Measurements from ENCODE around the gene MR1.
"Not testable (repeated sequence)": the region's sequence is repeated elsewhere in the genome, so short reads cannot be mapped to it uniquely, and the experiment has no call there.

MR1 gene

GRCh38 chr1:181032535-181032934 lies 1.2 kb upstream of the MR1 start:
- no peak for DNase-seq (ENCODE audit: low read depth)

DNA sequence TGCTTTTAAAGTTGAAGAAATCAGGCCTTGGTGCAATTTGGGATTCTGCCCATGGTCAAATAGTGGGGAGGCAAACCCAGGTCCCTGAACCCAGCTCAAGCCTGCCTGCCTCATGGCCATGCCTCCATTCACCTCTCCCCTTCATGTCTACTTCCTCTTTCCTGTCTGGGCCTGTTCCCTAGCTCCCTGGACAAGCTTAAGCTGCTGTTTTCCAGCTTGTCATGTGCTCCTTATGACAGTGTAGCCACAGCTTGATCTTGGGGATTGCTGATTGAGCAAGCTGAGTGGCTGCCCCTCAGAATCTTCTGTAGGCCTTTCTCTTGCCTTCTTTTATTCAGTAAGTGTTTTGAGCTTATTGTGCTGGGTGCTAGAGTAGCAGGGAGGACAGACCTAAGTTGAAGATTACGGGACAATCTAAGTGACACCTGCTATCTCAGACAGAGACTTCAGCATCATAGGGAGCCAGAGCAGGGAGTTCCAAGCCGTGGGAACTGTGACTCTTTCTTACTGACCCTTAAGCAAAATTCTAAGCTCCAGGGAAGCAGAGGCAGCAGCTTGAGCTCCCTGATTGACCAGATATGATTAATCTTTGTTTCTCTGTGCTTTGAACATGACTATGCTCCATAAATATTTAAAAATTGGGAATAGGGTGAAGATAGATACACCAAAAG lies 520 bp upstream of the MR1 start:
- DNase-seq (ENCODE audit: low read depth), result no peak

DNA sequence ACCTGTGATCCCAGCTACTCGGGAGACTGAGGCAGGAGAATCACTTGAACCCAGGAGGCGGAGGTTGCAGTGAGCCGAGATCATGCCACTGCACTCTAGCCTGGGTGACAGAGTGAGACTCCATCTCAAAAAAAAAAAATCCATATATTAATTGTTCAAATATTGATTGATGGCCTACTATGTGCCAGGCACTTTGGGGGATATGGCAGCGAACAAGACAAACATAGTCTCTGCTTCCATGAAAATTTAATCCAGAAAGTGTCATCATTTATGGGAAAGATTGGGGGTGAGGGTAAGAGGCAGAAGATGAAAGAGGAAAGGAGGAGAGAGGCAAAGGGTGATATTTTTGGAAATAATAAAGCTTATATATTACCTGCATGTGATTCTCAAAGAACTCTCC lies 1.4 kb downstream of the MR1 start:
- not testable (repeated sequence) for DNase-seq (ENCODE audit: low read depth)

DNA sequence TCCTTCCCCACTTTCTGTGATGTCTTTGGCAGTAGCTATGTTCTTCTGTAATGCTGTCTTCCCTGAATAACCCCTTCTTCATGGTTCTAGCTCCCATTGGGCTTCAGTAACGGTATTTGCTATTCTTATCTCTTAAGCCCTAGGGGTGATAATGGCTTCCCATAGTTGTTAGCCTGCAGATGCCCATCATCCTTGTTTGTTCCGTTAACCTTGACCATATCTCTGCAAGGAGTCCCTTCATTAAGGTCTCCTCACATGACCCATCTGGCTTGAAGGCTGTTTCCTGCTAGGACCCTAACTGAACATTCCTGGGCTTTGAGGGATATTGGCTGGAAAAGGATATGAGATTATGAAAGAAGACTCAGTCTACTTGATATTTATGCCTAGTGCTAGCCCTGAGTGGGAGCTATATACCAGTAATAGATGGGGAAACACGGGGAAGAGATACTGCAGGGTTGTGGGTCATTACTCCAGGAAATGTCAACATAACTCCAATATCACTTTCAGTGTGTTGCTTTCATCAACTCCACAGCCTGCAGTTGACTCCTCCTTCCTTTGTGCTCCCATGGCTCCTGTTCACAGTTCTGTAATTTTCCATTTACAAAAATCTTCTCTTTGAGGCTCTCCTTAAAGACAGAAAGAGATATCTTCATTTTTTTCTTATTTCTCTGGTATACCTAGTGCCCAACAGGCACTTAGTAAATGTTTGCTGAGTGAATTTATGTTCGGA lies 2.5 kb downstream of the MR1 start:
- no peak for DNase-seq (ENCODE audit: low read depth)

DNA sequence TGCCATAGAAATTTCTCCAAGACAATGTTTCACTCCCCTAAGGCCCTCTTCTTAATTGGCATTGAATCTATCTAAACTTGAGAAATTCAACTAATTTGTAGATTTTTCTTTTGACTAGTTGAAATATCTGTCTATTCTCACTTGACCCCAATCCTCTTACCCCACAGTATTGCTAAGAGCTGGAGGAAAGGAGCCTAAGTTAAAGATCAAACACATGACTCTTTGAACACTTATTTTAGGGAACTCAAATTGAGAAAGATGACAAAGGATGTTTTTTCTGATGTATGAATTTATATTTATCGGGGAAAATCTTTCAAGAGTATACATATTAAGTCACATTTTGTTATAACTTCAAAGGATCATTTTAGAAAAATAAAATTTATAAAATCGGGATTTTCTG lies 3.6 kb downstream of the MR1 start:
- no peak for DNase-seq (ENCODE audit: low read depth)

GRCh38 chr1:181038399-181038873 lies 4.7 kb downstream of the MR1 start:
- DNase-seq (ENCODE audit: low read depth), result no peak

DNA sequence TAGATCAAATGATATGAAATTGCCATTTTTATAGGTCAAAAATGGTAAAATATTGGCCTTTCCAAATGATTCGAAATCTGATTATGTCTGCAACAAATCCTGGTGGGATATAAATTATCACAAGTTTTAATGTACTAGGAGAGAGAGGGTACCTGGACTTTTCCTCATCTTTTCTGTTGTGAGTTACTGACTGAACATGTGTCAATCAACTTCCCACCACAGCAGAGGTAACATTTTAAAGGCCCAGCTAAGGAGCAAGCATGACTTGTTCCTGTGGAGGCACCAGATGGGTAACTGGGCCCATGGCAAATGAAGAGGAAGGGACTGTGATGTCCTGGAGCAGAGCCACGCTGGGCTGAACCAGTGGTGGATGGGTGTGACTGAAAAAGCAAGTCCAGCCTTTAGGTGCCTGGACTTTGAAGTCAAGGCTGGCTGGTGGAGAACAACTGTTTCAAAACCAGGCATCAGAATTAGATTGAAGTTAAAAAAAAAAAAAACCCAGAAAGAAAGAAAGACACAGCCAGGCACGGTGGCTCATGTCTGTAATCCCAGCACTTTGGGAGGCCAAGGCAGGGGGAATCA lies 6.6 kb downstream of the MR1 start:
- no peak for DNase-seq (ENCODE audit: low read depth)

- DNase-seq (ENCODE audit: low read depth), result no peak
Measured at GRCh38 chr1:181043025-181043888, 9.5 kb downstream of the MR1 start.

- DNase-seq (ENCODE audit: low read depth), result no peak
Measured at GRCh38 chr1:181044449-181044966, 10.7 kb downstream of the MR1 start.

DNA sequence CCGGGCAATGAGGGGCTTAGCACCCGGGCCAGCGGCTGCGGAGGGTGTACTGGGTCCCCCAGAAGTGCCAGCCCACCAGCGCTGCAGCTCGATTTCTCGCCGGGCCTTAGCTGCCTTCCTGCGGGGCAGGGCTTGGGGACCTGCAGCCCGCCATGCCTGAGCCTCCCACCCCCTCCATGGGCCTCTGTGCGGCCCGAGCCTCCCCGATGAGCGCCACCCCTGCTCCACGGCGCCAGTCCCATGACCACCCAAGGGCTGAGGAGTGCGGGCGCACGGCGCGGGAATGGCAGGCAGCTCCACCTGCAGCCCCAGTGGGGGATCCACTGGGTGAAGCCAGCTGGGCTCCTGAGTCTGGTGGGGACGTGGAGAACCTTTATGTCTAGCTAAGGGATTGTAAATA lies 12.2 kb downstream of the MR1 start:
- DNase-seq (ENCODE audit: low read depth), result not testable (repeated sequence)

GRCh38 chr1:181049378-181049777 lies 15.6 kb downstream of the MR1 start:
- no peak for DNase-seq (ENCODE audit: low read depth)

- no peak for DNase-seq (ENCODE audit: low read depth)
Measured at GRCh38 chr1:181050922-181051321, 17.1 kb downstream of the MR1 start.

GRCh38 chr1:181056560-181056959 lies 22.8 kb downstream of the MR1 start:
- no peak for DNase-seq (ENCODE audit: low read depth)

DNA sequence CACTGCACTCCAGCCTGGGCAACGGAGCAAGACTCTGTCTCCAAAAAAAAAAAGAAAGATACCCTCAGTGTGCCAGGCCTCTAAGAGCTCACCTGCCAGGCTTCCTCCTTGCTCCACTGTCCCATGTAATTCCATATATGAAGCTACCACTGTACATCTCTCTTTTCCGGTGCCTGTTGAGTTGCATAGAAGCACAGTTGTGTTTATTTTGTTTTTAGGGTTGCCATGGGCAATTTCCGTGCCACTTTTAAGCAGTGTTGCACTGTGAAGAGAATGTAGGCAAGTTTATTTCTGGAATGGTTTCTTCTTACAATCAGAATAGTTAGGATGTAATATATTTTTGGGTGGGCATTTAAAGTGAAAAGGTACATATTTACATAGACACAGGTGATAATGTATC lies 23.3 kb downstream of the MR1 start:
- DNase-seq (ENCODE audit: low read depth), result no peak

GRCh38 chr1:181059435-181059834 lies 25.7 kb downstream of the MR1 start:
- DNase-seq (ENCODE audit: low read depth), result no peak

DNA sequence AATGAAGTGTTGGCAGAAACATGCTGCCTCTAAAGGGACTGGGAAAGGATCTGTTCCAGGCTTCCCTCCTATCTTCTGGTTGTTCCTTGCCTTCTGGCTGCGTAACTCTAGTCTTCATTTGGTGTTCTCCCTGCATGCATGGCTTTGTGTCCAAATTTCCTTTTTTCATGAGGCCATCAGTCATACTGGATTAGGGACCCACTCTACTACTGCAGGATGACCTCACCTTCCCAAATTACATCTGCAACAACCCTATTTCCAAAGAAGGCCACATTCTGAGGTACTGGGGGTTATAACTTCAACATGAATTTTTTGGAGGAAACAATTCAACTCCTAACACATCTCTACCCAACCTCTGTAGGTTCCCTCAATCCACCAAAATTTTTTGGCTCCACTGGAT lies 26.3 kb downstream of the MR1 start:
- no peak for DNase-seq (ENCODE audit: low read depth)

DNA sequence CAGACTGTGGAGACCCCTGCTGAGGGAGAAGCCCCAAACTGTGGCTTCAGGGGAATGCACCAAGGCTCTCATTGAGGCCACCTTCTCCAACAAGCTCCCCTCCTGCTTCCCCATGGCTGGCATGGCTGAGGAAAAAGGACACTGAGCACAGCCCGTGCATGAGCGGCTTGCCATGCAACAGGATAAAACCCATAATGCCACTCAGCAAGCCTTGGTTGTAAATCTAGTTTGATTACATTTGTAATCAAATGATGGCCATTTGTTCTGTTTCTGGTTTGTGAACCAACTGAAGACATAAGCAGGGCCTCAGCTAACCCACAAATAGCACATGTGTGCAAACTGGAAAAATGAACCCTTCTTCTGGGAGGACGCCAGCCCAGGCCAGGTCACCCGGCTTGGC lies 27.2 kb downstream of the MR1 start:
- not testable (repeated sequence) for DNase-seq (ENCODE audit: low read depth)

DNA sequence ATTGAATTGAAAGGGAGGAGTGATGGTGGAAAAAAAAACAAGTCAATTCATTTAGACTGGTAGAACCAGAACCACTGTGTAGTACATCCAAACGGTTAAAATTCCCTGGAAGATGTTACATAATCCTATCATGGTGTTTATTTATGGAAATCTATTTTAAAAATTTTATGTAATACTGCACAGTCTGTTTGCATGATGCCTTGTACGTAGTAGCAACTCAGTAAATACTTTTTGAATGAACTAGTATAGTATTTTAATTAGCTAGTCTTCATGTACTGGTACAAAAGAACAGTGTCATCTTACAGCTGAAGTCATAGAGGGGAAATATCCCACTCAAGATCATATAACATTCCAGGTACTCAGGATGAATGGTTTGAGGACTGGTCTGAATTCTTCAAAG lies 27.7 kb downstream of the MR1 start:
- no peak for DNase-seq (ENCODE audit: low read depth)

- no peak for DNase-seq (ENCODE audit: low read depth)
Measured at GRCh38 chr1:181061891-181062835, 28.4 kb downstream of the MR1 start.

GRCh38 chr1:181062836-181063428 lies 29.1 kb downstream of the MR1 start:
- DNase-seq (ENCODE audit: low read depth), result no peak
